K562 (cell line): Measurements from ENCODE around the gene HAL. TPM values are rescaled to one million over a fixed set of nuclear protein-coding genes. Genes with fewer than 3 reads are reported as not detected.

Experiments
- ATAC-seq: fragments of 200-7000 bp; cut with Tn5 transposase; 3 replicates; pipeline ENCODE4 v1.9.1; 2020; ENCODE audit warnings: moderate library complexity
- BruUV-seq: library from RNA; stranded (reverse); fragments of 400-500 nt; replicated peaks from 2 replicates; lab custom pipeline; 2021; lab: Mats Ljungman, UMichigan
- CTCF ChIA-PET: fragments of 300-600 bp; formaldehyde crosslinking; extraction: SDS; loops from one replicate; lab custom pipeline; 2021; ENCODE audit warnings: low intra/inter-chr PET ratio; lab: Yijun Ruan, JAX
- POLR2A ChIA-PET: fragments of 300-600, 350-650 bp; sonication (Branson Sonifier 250); formaldehyde crosslinking; extraction: SDS; loops from one replicate; lab custom pipeline; 2021; ENCODE audit warnings: antibody characterized with exemption, inconsistent platforms; lab: Yijun Ruan, JAX
- DNase-seq, 4 experiments: peaks; one replicate each; pipeline versions ENCODE4 v3.0.0 to v3.0.0-alpha.2; 2011 to 2018; ENCODE audit warnings: low spot score in 3 of 4, mixed read lengths in 3 of 4; ENCODE audit errors: extremely low read depth in 1 of 4
- FAIRE-seq: peaks from 2 replicates; lab custom pipeline; 2011; peaks lifted over from hg19 to GRCh38; lab: Jason Lieb, UNC
- H2AFZ ChIP-seq: 2 replicates; pipeline ENCODE4 v1.6.0; 2011; ENCODE audit warnings: low read depth, low read length, control low read depth, inconsistent platforms
- H3K27ac ChIP-seq: fragments of 200-600 bp; 3 replicates; pipeline ENCODE4 v1.8.0; 2011; ENCODE audit warnings: low read depth, mild to moderate bottlenecking, control low read depth, inconsistent platforms, low read length, moderate library complexity, mixed read lengths; ENCODE audit errors: extremely low read depth
- H3K27me3 ChIP-seq, 2 experiments: fragments of 300-600 bp in 1 of 2; 2 replicates in 1 of 2; 3 replicates in 1 of 2; pipeline versions ENCODE4 v1.6.0 to v1.8.0; 2011; ENCODE audit warnings: inconsistent platforms in 2 of 2, low read length in 2 of 2, mild to moderate bottlenecking in 1 of 2, mixed read lengths in 1 of 2, moderate library complexity in 1 of 2; ENCODE audit not compliant: control insufficient read depth in 2 of 2, insufficient read depth in 2 of 2
- H3K36me3 ChIP-seq: fragments of 300-600 bp; 3 replicates; pipeline ENCODE4 v1.8.0; 2011; ENCODE audit warnings: mild to moderate bottlenecking, low read length, inconsistent platforms; ENCODE audit not compliant: control insufficient read depth, insufficient read depth
- H3K4me1 ChIP-seq, 2 experiments: fragments of 200-600 bp in 1 of 2; replicated peaks in 1 of 2; 2 replicates in 1 of 2; 3 replicates in 1 of 2; pipeline versions ENCODE4 v1.5.1 to v1.8.0; 2011; ENCODE audit warnings: inconsistent platforms in 2 of 2, low read length in 2 of 2, mild to moderate bottlenecking in 1 of 2, mixed read lengths in 1 of 2, moderate library complexity in 1 of 2; ENCODE audit not compliant: control insufficient read depth in 2 of 2, insufficient read depth in 2 of 2
- H3K4me2 ChIP-seq: 2 replicates; pipeline ENCODE4 v1.6.1; 2011; ENCODE audit warnings: low read length, control low read depth, inconsistent platforms, mixed read lengths; ENCODE audit not compliant: insufficient read depth
- H3K4me3 ChIP-seq: fragments of 200-600 bp; sonication (generic), shearing (Covaris generic); 2 replicates; pipeline ENCODE4 v1.5.1; 2016; ENCODE audit warnings: control low read depth, inconsistent platforms
- H3K79me2 ChIP-seq: fragments of 200-600 bp; 3 replicates; pipeline ENCODE4 v1.8.0; 2011; ENCODE audit warnings: low read length, inconsistent platforms; ENCODE audit not compliant: control insufficient read depth, insufficient read depth
- H3K9ac ChIP-seq, 2 experiments: 2 replicates each; pipeline versions ENCODE4 v1.6.0 to v1.6.1; 2011; ENCODE audit warnings: low read depth in 2 of 2, low read length in 2 of 2, control low read depth in 1 of 2, inconsistent platforms in 1 of 2, mild to moderate bottlenecking in 1 of 2, mixed read lengths in 1 of 2; ENCODE audit not compliant: insufficient read depth in 1 of 2
- H3K9me1 ChIP-seq: one replicate; pipeline ENCODE4 v1.6.0; 2011; ENCODE audit warnings: inconsistent platforms, mild to moderate bottlenecking, low read length, moderate library complexity; ENCODE audit not compliant: control insufficient read depth, insufficient read depth
- H3K9me3 ChIP-seq: replicated peaks from 2 replicates; pipeline ENCODE4 v1.5.1; 2011; ENCODE audit warnings: low read depth, low read length, inconsistent platforms; ENCODE audit not compliant: control insufficient read depth, insufficient read depth
- H4K20me1 ChIP-seq: replicated peaks from 2 replicates; pipeline ENCODE4 v1.6.1; 2011; ENCODE audit warnings: low read length, inconsistent platforms, mixed read lengths; ENCODE audit not compliant: control insufficient read depth, insufficient read depth
- ATF3 ChIP-seq, 2 experiments: fragments of 450-650 bp in 1 of 2; sonication (generic) in 1 of 2; formaldehyde crosslinking in 1 of 2; IDR thresholded peaks in 1 of 2; conservative IDR thresholded peaks in 1 of 2; 2 replicates each; pipeline versions ENCODE4 v1.6.1 to v1.8.1; 2016 to 2023; ENCODE audit warnings: mild to moderate bottlenecking in 2 of 2, moderate library complexity in 2 of 2, inconsistent platforms in 1 of 2, missing genetic modification reagents in 1 of 2
- ATF4 ChIP-seq: fragments of 450-650 bp; formaldehyde crosslinking; IDR thresholded peaks from 2 replicates; pipeline ENCODE4 v1.4.0; 2022; ENCODE audit warnings: mild to moderate bottlenecking, moderate library complexity
- CEBPB ChIP-seq: fragments of 450-650 bp; IDR thresholded peaks from 2 replicates; pipeline ENCODE4 v1.6.1; 2016; ENCODE audit warnings: missing genetic modification characterization, missing compliant biosample characterization
- GATA2 ChIP-seq: sonication (generic); formaldehyde crosslinking; IDR thresholded peaks from 2 replicates; pipeline ENCODE4 v1.4.0; 2020; ENCODE audit warnings: mild to moderate bottlenecking, missing genetic modification reagents
- HNRNPK ChIP-seq: fragments of 200-400 bp; formaldehyde crosslinking; IDR thresholded peaks from one replicate; pipeline ENCODE4 v1.6.1; 2018; ENCODE audit warnings: mild to moderate bottlenecking, low read depth, low read length; ENCODE audit not compliant: poor library complexity, severe bottlenecking
- KLF6 ChIP-seq: fragments of 250-450 bp; sonication (Bioruptor Pico); IDR thresholded peaks from 2 replicates; pipeline ENCODE4 v1.4.0; 2020; ENCODE audit warnings: mild to moderate bottlenecking, moderate library complexity, borderline replicate concordance
- MCM5 ChIP-seq: fragments of 450-650 bp; IDR thresholded peaks from 2 replicates; pipeline ENCODE4 v1.6.1; 2016; ENCODE audit warnings: low read depth
- MXD1 ChIP-seq: fragments of 250-450 bp; sonication (Bioruptor Pico); IDR thresholded peaks from 2 replicates; pipeline ENCODE4 v1.8.0; 2021; ENCODE audit warnings: borderline replicate concordance, mild to moderate bottlenecking, moderate library complexity; ENCODE audit not compliant: poor library complexity, severe bottlenecking
- NCOR1 ChIP-seq: fragments of 450-650 bp; IDR thresholded peaks from 2 replicates; pipeline ENCODE4 v1.6.1; 2016; ENCODE audit warnings: mild to moderate bottlenecking, moderate library complexity
- RBM34 ChIP-seq: fragments of 200-400 bp; formaldehyde crosslinking; IDR thresholded peaks from 2 replicates; pipeline ENCODE4 v1.6.1; 2018; ENCODE audit warnings: low read length, borderline replicate concordance; ENCODE audit not compliant: insufficient read depth
- RNF2 ChIP-seq: sonication (generic); IDR thresholded peaks from 2 replicates; pipeline ENCODE4 v1.6.1; 2016
- SLC30A9 ChIP-seq: fragments of 250-450 bp; sonication (Bioruptor Pico); IDR thresholded peaks from 2 replicates; pipeline ENCODE4 v1.8.0; 2022; ENCODE audit warnings: mild to moderate bottlenecking, moderate library complexity
- SMARCA4 ChIP-seq: fragments of 450-650 bp; IDR thresholded peaks from 2 replicates; pipeline ENCODE4 v1.6.1; 2016
- SRSF7 ChIP-seq: fragments of 200-400 bp; formaldehyde crosslinking; optimal IDR thresholded peaks from 2 replicates; pipeline ENCODE3; 2017; ENCODE audit warnings: mild to moderate bottlenecking, low read depth, low read length
- TCFL5 ChIP-seq: fragments of 250-450 bp; sonication (Bioruptor Pico); conservative IDR thresholded peaks from 2 replicates; pipeline ENCODE4 v1.6.1; 2021; ENCODE audit warnings: mild to moderate bottlenecking, moderate library complexity, matching md5 sums
- XRCC4 ChIP-seq: IDR thresholded peaks from one replicate; pipeline ENCODE4 v1.6.1; 2011; ENCODE audit not compliant: insufficient read depth, insufficient read length; ENCODE audit errors: extremely low read depth
- ZC3H8 ChIP-seq: fragments of 450-650 bp; IDR thresholded peaks from 2 replicates; pipeline ENCODE4 v1.6.1; 2017
- ZMIZ1 ChIP-seq, 2 experiments: fragments of 150-350 bp in 1 of 2; IDR thresholded peaks; 2 replicates each; pipeline ENCODE4 v1.6.1; 2012 to 2016; ENCODE audit warnings: low read depth in 2 of 2, low read length in 2 of 2, mild to moderate bottlenecking in 1 of 2, moderate library complexity in 1 of 2
- ZNF431 ChIP-seq: sonication (generic); formaldehyde crosslinking; IDR thresholded peaks from 2 replicates; pipeline ENCODE4 v1.8.0; 2022; ENCODE audit warnings: mild to moderate bottlenecking, missing genetic modification reagents
- WGBS: fragments of 100-300 bp; shearing (Covaris generic); methylation state at CpG from one replicate; pipeline ENCODE4 v1.1.6; 2016; ENCODE audit warnings: low coverage, mixed read lengths; ENCODE audit not compliant: insufficient coverage; ENCODE audit errors: missing lambda C conversion rate; 5-methylcytosine and 5-hydroxymethylcytosine counted together
- in situ Hi-C: fragments of 300-500 bp; cut with MboI; formaldehyde crosslinking; loops from 4 replicates; pipeline ENCODE4 v1.15.0; 2018; ENCODE audit warnings: inconsistent platforms, mixed read lengths
- intact Hi-C: fragments of 100-400 bp; cut with micrococcal nuclease; formaldehyde crosslinking; loops from 2 replicates; pipeline ENCODE4 v1.14.2; 2022
- polyA plus RNA-seq, 8 experiments: library from polyadenylated mRNA; depleted of rRNA in 4 of 8; stranded (reverse) in 5 of 8; unstranded in 3 of 8; fragments of >200 nt; fragmentation: Nextera tagmentation in 2 of 8; fragmentation: Illumina TruSeq in 1 of 8; extraction: Ambion mirVana in 2 of 8; extraction: Trizol in 1 of 8; gene quantifications; 2 replicates each; pipeline versions ENCODE4 v1.2.1 to v1.2.3, GENCODE V29; 2011 to 2014; ENCODE audit warnings: inconsistent platforms in 1 of 8, missing spikeins in 1 of 8
- total RNA-seq, 7 experiments: library from RNA; depleted of rRNA in 6 of 7; stranded (reverse); fragments of >200 nt in 6 of 7; fragmentation: Illumina TruSeq in 2 of 7; extraction: Trizol in 2 of 7; gene quantifications; 2 replicates each; pipeline versions ENCODE4 v1.2.1 to v1.2.3, GENCODE V29; 2011 to 2021; ENCODE audit warnings: low replicate concordance in 1 of 7

The HAL gene
- total and polyA plus RNA-seq, 9 of the 15 experiments (the other 6 are each of a cell fraction or from before 2014, with no cell fraction given): 0.03 to 0.36 (median 0.20) TPM; not detected in 4

- ChIA-PET CTCF (no interaction called here), POLR2A (no interaction called here)
- Histone ChIP-seq H3K27ac (no peak overlapping the region), H3K4me1 (peaks cover 0 to 5% of the 10 kb centered on the region in 2 experiments; a peak in 1 of 5 replicates), H3K9ac (no peak overlapping the region), H3K9me1 (no peaks in the 10 kb centered on the region), H3K9me3 (no peaks in the 10 kb centered on the region), H3K27me3 (peaks cover 6 to 31% of the 10 kb centered on the region in 2 experiments; a peak in 4 of 5 replicates), H3K4me2 (no peak overlapping the region), H2AFZ (no peak overlapping the region), H4K20me1 (no peaks in the 10 kb centered on the region; the same call in 1 of the 2 replicates), H3K79me2 (no peaks in the 10 kb centered on the region), H3K4me3 (no peak overlapping the region), H3K36me3 (no peaks in the 10 kb centered on the region)
- WGBS: 0% methylated on average over 7 of the region's 7 CpGs
- BruUV-seq: no TSS peak
- DNase-seq: no peak
- no peak for ATAC-seq
- intact Hi-C loops (loop anchor here (10.0 kb wide), 1 partner anchor 369 kb away; no protein-coding TSS in a partner anchor), in situ Hi-C loops (no loop called here)
- FAIRE-seq: no peak
- TF ChIP-seq GATA2 (no peak), RBM34 (no peak), ZMIZ1 (IDR thresholded peaks at IDR 0.05; ENCODE audit: low read depth in 2 of 2, low read length in 2 of 2) (no peak), MXD1 (CRISPR knock-in tag) (no peak), HNRNPK (no peak), NCOR1 (no peak), ZNF431 (CRISPR knock-in tag) (no peak), ZC3H8 (no peak), XRCC4 (no peak), KLF6 (no peak), MCM5 (no peak), CEBPB (tag) (no peak), SMARCA4 (no peak), ATF4 (CRISPR knock-in tag) (no peak), ATF3 (IDR thresholded peaks at IDR 0.05) (no peak), ATF3 (CRISPR knock-in tag; conservative IDR thresholded peaks at IDR 0.05) (no peak), RNF2 (no peak), SRSF7 (no peak), SLC30A9 (no peak), TCFL5 (CRISPR knock-in tag) (no peak)
Observed at GRCh38 chr12:95993907-95994306, 2.2 kb downstream of the HAL start.
